ENCODE measurements around the gene SORCS2.

DNA sequence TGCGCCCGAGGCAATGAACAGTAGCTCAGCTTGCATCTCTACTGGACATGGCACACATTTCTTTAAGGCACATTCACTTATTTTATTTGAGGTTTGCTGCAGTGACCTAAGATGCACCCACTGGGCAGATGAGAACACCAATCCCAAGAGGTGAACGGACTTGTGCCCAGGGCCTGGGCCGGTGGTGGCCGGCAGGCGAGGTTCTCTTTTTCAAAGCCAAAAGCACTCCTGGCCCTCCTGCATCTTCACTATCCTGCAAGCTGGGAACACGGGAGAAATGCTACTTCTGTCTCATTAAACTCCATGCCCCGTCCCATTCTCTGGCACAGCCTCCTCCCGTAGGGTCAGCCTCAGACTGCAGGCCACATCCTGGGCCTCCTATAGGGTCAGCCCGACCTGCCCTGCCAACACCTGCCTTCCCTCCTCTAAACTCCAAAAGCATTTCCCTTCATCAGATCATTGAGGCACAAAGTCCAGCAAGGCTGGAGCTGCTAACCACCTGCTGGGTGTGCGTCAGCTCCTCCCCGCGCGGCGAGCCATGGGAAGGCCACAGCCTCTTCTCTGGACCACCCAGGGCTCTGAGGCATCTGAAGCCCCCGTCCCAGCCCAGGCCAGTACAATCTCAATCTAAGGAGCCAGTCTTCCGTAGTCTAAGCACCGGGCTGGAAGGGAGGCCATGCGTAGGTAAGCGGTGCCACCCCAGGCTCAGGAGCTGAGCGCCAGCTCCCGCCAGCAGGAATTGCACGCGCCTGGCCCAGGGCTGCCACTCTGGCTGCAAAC, 581.3 kb downstream of the SORCS2 start:
- no peak for TF ChIP-seq POLR2A (IDR thresholded peaks at IDR 0.05; ENCODE audit: extremely low read depth, insufficient read length)
- no peak for TF ChIP-seq MYC (IDR thresholded peaks at IDR 0.05; ENCODE audit: low read depth, low read length)
- no peak for TF ChIP-seq CTCF (IDR thresholded peaks at IDR 0.05; ENCODE audit: low read depth, low read length)
